Right atrium auricular region (tissue), 2 donors: ENCODE results near the gene PRR11. TPM values are rescaled to one million over a fixed set of nuclear protein-coding genes. Genes with fewer than 3 reads are reported as not detected.
"Not testable (repeated sequence)": the region's sequence is repeated elsewhere in the genome, so short reads cannot be mapped to it uniquely, and the experiment has no call there.

Experiments
- DNase-seq: peaks from one replicate; pipeline ENCODE4 v3.0.0-alpha.2; 2019; ENCODE audit warnings: low spot score
- H3K27ac ChIP-seq, 2 donors: fragments of 200-600 bp; sonication (generic); 1 replicate in 1 of 2; 2 replicates in 1 of 2; pipeline ENCODE4 v1.5.1; 2016 to 2019
- H3K27me3 ChIP-seq, 2 donors: fragments of 200-600 bp; sonication (generic); one replicate each; pipeline versions ENCODE4 v1.5.1 to v1.6.0; 2017 to 2019
- H3K36me3 ChIP-seq: fragments of 200-600 bp; sonication (generic); one replicate; pipeline ENCODE4 v1.5.1; 2016
- H3K4me1 ChIP-seq, 2 donors: fragments of 200-600 bp; sonication (generic); one replicate each; pipeline versions ENCODE4 v1.5.1 to v1.6.0; 2017 to 2019
- H3K4me3 ChIP-seq, 2 donors: fragments of 200-600 bp; sonication (generic); 1 replicate in 1 of 2; 2 replicates in 1 of 2; pipeline ENCODE4 v1.5.1; 2017 to 2019; ENCODE audit warnings: mild to moderate bottlenecking in 1 of 2, moderate library complexity in 1 of 2
- H3K9me3 ChIP-seq, 2 donors: fragments of 200-600 bp; sonication (generic); one replicate each; pipeline ENCODE4 v1.5.1; 2019
- total RNA-seq, 2 donors: library from RNA; depleted of rRNA; stranded (reverse); fragments of >200 nt; gene quantifications; one replicate each; pipeline ENCODE4 v1.1.0, GENCODE V29; 2016
- TF ChIP-seq, protein P1 (sequence below), 2 donors: fragments of 200-600 bp; sonication (generic); IDR thresholded peaks; one replicate each; pipeline ENCODE4 v1.5.1; 2019; ENCODE audit warnings: antibody characterized with exemption in 2 of 2

The PRR11 gene
- total RNA-seq, 2 donors from 2014 or later = 0.79 to 1.5 TPM

DNA sequence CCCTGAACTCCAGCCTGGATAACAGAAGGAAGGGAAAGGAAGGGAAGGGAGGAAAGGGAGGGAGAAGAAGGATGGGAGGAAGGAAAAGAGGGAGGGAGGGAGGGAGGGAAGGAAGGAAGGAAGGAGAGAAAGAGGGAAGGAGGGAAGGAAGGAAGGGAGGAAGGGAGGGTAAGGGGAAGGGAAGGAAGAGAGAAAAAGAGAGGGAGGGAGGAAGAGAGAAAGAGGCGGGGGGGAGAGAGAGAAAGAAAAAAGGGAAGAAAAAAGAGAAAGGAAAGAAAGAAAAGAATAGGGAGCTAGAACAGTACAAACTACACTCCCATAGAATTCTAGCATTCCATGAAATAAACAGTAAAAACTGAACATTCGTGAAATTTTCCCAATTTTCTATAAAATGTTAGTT lies 25.7 kb upstream of the PRR11 start:
- no peak for DNase-seq
- TF ChIP-seq, protein P1, sequence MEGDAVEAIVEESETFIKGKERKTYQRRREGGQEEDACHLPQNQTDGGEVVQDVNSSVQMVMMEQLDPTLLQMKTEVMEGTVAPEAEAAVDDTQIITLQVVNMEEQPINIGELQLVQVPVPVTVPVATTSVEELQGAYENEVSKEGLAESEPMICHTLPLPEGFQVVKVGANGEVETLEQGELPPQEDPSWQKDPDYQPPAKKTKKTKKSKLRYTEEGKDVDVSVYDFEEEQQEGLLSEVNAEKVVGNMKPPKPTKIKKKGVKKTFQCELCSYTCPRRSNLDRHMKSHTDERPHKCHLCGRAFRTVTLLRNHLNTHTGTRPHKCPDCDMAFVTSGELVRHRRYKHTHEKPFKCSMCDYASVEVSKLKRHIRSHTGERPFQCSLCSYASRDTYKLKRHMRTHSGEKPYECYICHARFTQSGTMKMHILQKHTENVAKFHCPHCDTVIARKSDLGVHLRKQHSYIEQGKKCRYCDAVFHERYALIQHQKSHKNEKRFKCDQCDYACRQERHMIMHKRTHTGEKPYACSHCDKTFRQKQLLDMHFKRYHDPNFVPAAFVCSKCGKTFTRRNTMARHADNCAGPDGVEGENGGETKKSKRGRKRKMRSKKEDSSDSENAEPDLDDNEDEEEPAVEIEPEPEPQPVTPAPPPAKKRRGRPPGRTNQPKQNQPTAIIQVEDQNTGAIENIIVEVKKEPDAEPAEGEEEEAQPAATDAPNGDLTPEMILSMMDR (IDR thresholded peaks at IDR 0.05) = no peak
- no peaks in the 10 kb centered on the region for H3K36me3 ChIP-seq

DNA sequence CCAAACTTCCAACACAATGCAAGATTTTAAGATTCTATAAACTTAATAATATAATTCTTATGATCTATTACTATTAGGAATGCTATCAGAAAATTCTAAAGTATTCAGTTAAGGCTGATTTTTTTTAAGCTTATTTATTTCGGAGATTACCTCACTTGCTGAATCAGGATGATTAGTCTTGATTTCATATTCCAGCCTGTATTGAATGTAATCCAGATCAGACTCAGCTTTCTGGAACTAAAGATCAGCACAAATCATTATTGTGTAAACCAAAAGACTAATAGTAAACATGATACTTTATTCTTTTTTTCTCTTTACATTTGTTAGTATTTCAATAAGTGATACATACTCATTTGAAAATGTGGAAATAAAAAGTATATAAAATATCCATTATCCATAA lies 24.4 kb upstream of the PRR11 start:
- TF ChIP-seq, protein P1 (IDR thresholded peaks at IDR 0.05) = no peak
- H3K36me3 ChIP-seq = no peaks in the 10 kb centered on the region
- H3K27me3 ChIP-seq = no peaks in the 10 kb centered on the region
- no peak overlapping the region for H3K4me3 ChIP-seq
- H3K27ac ChIP-seq = no peak overlapping the region
- no peaks in the 10 kb centered on the region for H3K9me3 ChIP-seq
- DNase-seq = no peak
- H3K4me1 ChIP-seq = no peaks in the 10 kb centered on the region

More for the DNA sequence above, 25.7 kb upstream of the PRR11 start:
- Histone ChIP-seq H3K27ac (no peak overlapping the region), H3K27me3 (no peaks in the 10 kb centered on the region), H3K4me3 (no peak overlapping the region), H3K4me1 (no peaks in the 10 kb centered on the region), H3K9me3 (no peaks in the 10 kb centered on the region)

DNA sequence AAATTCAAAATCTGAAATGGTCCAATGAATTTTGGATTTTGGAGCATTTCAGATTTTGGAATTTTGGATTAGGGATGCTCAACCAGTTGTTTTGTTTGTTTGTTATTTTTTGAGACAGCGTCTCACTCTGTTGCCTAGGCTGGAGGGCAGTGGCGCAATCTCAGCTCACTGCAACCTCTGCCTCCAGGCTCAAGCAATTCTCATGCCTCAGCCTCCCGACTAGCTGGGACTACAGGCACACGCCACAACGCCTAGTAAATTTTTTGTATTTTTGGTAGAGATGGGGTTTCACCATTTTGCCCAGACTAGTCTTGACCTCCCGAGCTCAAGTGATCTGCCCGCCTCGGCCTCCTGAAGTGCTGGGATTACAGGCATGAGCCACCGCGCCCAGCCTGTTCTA lies 17.2 kb upstream of the PRR11 start:
- H3K27me3 ChIP-seq, H3K9me3 ChIP-seq, H3K27ac ChIP-seq, H3K36me3 ChIP-seq, H3K4me1 ChIP-seq, H3K4me3 ChIP-seq, DNase-seq: not testable (repeated sequence)

DNA sequence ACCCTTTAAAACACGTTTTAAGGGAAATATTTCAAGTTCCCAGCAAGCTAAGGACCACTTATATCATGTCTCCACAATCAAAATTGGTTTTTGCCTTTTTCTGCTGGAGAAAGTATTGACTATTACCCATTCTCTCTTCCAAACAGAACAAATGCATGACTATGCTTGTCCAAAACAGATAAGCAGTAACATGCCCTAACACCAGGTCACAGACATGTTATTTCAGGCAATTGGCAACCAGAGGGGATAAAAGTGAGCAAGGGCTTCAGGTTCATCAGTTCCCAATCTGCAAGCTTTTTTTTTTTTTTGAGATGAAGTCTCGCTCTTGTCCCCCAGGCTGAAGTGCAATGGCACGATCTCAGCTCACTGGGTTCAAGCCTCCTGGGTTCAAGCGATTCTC lies 15.6 kb upstream of the PRR11 start:
- no peaks in the 10 kb centered on the region for H3K4me1 ChIP-seq
- no peak for DNase-seq
- H3K27me3 ChIP-seq = no peaks in the 10 kb centered on the region
- H3K36me3 ChIP-seq = no peaks in the 10 kb centered on the region
- H3K27ac ChIP-seq = no peak overlapping the region
- TF ChIP-seq, protein P1 (IDR thresholded peaks at IDR 0.05) = no peak
- H3K4me3 ChIP-seq = no peak overlapping the region
- no peaks in the 10 kb centered on the region for H3K9me3 ChIP-seq

DNA sequence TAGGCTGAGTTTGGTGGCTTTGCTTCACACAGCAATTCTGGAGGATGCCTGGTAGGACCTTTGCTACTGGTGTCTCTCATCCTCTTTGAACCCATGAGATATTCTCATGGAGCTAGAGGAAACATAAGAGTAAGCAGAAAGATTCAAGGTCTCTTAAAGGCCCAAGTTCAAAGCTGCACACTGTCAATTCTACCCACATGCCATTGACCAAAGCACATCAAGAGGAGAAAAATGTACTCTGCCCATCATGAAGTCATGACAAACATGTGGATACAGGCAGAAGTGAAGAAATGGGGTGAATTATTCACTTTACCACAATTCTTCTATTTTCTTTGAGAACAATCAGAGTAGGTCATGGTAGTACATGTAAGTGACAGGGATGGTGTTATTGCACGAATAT lies 13.7 kb upstream of the PRR11 start:
- TF ChIP-seq, protein P1 (IDR thresholded peaks at IDR 0.05) = no peak
- Histone ChIP-seq H3K27me3 (no peaks in the 10 kb centered on the region), H3K36me3 (no peaks in the 10 kb centered on the region), H3K4me1 (no peaks in the 10 kb centered on the region), H3K4me3 (no peak overlapping the region), H3K9me3 (no peaks in the 10 kb centered on the region), H3K27ac (no peak overlapping the region)
- DNase-seq = no peak

DNA sequence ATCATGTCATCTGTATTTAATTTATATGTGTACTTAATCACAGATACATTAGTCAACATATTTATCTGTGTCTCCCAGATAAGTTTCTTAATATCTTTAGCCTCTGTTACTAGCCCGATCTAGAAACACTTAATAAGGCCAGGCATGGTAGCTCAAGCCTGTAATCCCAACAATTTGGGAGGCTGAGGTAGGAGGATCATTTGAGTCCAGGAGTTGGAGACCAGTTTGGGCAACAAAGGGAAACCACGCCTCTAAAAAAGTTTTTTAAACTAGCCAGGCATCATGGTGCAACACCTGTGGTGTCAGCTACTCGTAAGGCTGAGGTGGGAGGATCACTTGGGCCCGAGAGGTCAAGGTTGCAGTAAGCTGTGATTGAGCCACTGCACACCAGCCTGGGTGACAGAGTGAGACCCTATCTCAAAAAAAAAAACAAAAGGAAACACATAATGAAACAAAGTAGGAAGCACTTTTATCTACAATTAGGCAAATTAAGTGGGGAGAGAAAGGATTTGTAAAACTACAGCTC lies 9.9 kb upstream of the PRR11 start:
- Histone ChIP-seq H3K4me1 (no peaks in the 10 kb centered on the region), H3K4me3 (no peak overlapping the region), H3K9me3 (no peaks in the 10 kb centered on the region), H3K27me3 (no peaks in the 10 kb centered on the region), H3K36me3 (no peaks in the 10 kb centered on the region), H3K27ac (no peak overlapping the region)
- no peak for DNase-seq
- TF ChIP-seq, protein P1 (IDR thresholded peaks at IDR 0.05) = no peak
